HG02759 (cell line): ENCODE data around the gene CST9.
A peak's percentile ranks its signal among the peaks of the same experiment; 100 is the strongest.
"Not testable (repeated sequence)": the region's sequence is repeated elsewhere in the genome, so short reads cannot be mapped to it uniquely, and the experiment has no call there.

ENCODE experiments used
- ATAC-seq: cut with Tn5 transposase; IDR thresholded peaks from one replicate; pipeline ENCODE4 v1.9.1; 2021; ENCODE audit warnings: mild to moderate bottlenecking, moderate library complexity; ENCODE audit not compliant: unreplicated experiment

The CST9 gene

DNA sequence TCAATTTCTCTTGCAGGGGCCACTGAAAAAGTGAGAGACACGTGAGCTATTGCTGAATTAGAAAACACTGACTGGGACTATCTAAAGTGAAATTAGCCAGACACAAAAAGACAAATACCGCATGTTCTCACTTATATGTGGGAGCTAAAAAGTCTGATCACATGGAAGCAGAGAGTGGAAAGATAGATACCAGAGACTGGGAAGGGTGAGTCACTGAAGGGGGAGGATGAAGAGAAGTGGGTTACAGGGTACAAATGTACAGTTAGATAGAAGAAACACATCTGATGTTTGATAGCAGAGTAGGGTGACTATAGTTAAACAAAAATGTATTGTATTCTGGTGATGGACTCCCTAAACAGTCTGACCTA lies 18.6 kb upstream of the CST9 start:
- no peak for ATAC-seq

DNA sequence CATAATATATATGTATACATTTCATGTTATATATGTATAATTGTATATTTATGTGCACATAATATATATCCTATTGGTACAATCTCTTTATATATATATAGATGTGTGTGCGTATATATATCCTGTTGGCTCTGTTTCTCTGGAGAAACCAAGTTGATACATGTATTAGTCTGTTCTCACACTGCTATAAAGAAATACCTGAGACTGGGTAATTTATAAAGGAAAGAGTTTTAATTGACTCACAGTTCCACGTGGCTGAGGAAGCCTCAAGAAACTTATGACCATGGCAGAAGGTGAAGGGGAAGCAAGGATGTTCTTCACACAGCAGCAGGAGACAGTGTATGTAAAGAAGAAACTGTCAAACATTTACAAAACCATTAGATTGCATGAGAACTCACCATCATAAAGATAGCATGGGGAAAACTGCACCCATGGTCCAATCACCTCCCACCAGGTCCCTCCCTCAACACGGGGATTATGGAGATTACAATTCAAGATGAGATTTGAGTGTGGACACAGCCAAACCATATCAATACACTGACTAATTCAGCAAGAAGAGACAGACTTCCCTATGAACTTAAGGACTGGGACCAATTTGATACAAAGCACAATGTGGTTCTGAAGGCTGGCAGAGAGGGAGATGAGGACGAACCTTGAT lies 18.1 kb upstream of the CST9 start:
- no peak for ATAC-seq

- ATAC-seq = peak; percentile 88
Observed at GRCh38 chr20:23622839-23623343, 17.2 kb upstream of the CST9 start.

GRCh38 chr20:23622401-23622800 lies 16.7 kb upstream of the CST9 start:
- not testable (repeated sequence) for ATAC-seq

DNA sequence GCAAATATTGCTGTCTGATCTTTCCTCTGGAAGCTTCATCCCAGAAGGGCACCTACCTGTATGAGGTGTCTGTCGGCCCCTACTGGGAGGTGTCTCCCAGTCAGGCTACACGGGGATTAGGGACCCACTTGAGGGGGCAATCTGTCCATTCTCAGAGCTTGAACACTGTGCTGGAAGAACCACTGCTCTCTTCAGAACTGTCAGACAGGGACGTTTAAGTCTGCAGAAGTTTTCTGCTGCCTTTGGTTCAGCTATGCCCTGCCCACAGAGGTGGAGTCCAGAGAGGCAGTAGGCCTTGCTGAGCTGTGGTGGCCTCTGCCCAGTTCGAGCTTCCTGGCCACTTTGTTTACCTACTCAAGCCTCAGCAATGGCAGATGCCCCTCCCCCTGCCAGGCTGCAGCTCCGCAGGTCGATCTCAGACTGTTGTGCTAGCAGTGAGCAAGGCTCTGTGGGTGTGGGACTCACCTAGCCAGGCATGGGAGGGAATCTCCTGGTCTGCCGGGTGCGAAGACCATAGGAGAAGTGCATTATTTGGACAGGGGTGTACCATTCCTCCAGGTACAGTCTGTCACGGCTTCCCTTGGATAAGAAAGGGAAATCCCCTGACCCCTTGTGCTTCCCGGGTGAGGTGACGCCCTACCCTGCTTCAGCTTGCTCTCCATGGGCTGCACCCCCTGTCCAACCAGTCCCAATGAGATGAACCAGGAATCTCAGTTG lies 15.1 kb upstream of the CST9 start:
- not testable (repeated sequence) for ATAC-seq

GRCh38 chr20:23614163-23614562 lies 8.4 kb upstream of the CST9 start:
- ATAC-seq = no peak

DNA sequence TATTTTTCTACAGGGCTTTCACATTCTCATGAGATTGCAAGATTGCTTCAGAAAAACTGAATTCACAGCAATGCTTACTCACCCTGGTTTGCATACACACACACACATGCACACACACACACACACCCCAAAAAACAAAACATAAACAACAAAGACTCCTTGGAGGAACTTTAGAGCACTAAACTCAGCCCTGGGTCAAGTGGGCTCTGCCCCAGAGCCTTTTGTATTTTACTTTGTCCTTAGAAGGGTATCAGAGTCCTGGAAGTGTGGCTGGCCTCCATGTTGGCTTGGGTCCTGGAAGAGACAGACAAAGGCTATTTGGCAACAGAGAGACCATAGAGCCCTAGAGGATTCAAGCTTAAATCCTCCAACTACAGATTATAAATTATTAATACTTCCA lies 8.0 kb upstream of the CST9 start:
- ATAC-seq = no peak

- no peak for ATAC-seq
Observed at GRCh38 chr20:23612396-23612795, 6.7 kb upstream of the CST9 start.

GRCh38 chr20:23609486-23610109 lies 3.9 kb upstream of the CST9 start:
- ATAC-seq = no peak

GRCh38 chr20:23608251-23608846 lies 2.6 kb upstream of the CST9 start:
- no peak for ATAC-seq

DNA sequence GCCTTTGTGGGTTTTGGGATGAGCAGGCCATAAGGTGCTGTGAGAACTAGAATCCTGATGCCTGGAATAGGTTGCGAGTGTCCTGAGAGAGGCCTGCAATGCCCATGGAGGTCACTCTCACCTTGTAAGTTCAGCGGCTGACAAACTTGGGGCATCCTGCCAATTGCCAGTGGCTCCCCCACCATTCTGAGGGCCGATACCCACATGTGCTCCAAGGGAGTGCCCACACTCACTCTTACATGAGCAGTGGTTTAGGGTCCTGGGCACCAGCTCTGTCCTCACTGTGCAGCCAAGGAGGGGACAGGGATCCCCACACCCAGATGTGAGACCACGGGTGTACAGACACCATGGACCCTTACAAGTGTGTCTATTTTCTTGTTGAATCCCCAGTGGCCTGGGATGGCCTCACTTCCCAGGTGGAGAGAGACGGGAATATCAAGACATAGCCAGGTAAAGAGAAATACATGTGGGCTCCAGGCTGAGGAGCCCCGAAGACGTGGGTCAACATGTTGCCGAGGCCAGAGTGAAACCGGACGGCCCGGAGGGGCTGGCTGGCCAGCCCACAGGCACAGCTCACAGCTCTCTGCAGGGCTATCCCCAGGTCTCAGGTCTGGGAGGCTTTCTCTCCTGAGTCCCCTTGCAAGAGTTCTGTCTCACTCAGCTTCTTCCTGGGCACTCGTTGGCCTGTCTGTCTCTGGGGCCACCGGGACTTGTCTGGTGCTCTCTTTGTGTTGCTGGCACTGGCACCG lies 2.0 kb upstream of the CST9 start:
- no peak for ATAC-seq

DNA sequence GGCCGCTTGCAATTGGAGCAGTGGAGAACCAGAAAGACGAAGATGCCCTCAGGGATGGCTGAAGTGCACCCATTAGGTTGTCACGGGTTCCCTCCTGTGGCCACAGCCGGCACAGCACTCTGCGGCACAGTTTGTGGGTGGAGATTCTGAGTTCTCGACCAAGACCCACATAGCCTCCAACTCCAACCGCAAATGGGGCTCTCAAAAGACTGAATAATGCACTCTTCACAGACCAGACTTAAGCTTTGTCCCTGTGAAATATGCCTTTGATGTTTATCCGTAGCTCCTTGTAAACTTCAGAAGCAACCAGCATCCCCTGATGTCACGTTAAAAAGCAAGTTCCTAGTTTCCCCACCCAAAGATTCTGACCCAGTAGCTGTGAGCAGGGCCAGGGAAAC lies 934 bp upstream of the CST9 start:
- ATAC-seq = peak; percentile 96

- ATAC-seq = no peak
Observed at GRCh38 chr20:23604306-23604705, 1.4 kb downstream of the CST9 start.

- no peak for ATAC-seq
Observed at GRCh38 chr20:23603321-23603720, 2.4 kb downstream of the CST9 start.

GRCh38 chr20:23602699-23603098 lies 3.0 kb downstream of the CST9 start:
- no peak for ATAC-seq

DNA sequence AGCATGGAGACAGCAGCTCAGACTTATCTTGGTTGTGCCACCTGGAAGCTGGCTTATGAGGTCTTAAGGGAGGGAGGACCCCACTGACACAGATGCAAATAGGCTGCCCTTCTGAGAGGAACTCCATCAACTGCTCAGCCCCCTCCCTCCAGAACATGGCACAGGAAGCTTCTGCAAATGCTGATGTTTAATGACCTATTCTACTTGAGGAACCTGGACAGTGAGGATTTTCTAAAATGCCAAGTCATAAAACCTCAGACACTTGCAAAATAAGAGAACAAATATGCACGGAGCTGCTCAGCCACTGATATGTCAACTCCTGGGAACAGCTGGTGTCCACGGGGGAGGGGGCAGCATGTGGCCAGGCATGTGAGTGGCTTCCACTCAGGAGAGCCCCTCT lies 3.5 kb downstream of the CST9 start:
- no peak for ATAC-seq

- no peak for ATAC-seq
Observed at GRCh38 chr20:23601715-23602114, 4.0 kb downstream of the CST9 start.

DNA sequence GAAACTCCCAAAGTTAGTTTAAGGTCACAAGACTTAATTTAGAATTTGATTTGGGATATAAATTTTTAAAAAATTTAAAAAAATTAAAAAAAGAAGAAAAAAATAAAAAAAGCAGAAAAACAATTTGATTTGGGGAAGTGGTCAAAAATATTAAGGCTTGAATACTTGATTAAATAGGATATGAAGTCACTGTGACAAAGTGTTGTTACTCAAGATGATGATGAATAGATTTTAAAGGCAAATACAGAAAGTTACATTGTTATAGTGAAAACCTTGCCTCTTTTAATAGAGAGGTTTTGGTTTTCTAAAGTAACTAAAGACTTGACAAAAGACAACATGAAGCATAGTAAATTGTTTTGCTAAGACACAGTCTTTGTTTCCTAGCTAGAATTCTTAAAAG lies 7.2 kb downstream of the CST9 start:
- ATAC-seq = no peak

GRCh38 chr20:23596579-23597250 lies 9.0 kb downstream of the CST9 start:
- no peak for ATAC-seq

DNA sequence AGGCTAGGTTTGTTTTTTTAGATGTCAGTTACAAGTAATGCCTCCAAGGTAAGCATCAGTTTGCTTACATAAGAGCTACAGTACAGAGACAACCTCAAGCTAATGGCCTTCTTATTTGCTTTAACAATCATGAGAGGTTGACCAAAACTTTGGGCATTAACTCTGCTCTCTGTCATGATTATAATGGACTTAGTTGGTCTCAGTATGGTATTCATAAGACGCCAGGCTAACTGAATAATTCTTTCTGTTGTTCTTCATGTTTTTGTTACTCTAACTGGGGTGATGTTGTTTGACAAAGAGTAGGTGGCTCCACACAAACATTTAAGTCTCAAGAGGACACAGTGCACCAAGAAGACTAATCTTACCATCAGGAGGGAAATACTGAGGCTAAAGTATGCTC lies 9.8 kb downstream of the CST9 start:
- no peak for ATAC-seq
